ENCODE data around the gene CYRIA. TPM values are rescaled to one million over a fixed set of nuclear protein-coding genes. Genes with fewer than 3 reads are reported as not detected.
A peak's percentile ranks its signal among the peaks of the same experiment; 100 is the strongest.

CYRIA gene
- total and polyA plus RNA-seq, 8 donors = under 0.01 to 12.7 (median 3.3) TPM

- H3K36me3 ChIP-seq = no peaks in the 10 kb centered on the region
- no peak for DNase-seq
- no peak overlapping the region for H3K4me3 ChIP-seq
- no peak overlapping the region for H3K27ac ChIP-seq
- H3K4me1 ChIP-seq = no peaks in the 10 kb centered on the region
- H3K27me3 ChIP-seq = no peaks in the 10 kb centered on the region
- 78 to 89% (median 84%) methylated on average over 1 of the region's 1 CpG for WGBS, 5 donors
- TF ChIP-seq EP300 (IDR thresholded peaks at IDR 0.05) (no peak), POLR2A (IDR thresholded peaks at IDR 0.05) (no peak), POLR2AphosphoS5 (IDR thresholded peaks at IDR 0.05) (no peak), CTCF (IDR thresholded peaks at IDR 0.05) (no peak)
- intact Hi-C loops (cut with DNase I; ENCODE audit: low total_unique reads) = no loop called here
- peaks cover 0 to 11% (median 5%) of the 10 kb centered on the region in 4 donors for H3K9me3 ChIP-seq
Observed at GRCh38 chr2:16677875-16678274, 12.2 kb upstream of the CYRIA start.

GRCh38 chr2:16675781-16676180 lies 10.1 kb upstream of the CYRIA start:
- no peaks in the 10 kb centered on the region for H3K4me1 ChIP-seq
- H3K27me3 ChIP-seq = no peaks in the 10 kb centered on the region
- peaks cover 0 to 11% (median 5%) of the 10 kb centered on the region in 4 donors for H3K9me3 ChIP-seq
- no peak for TF ChIP-seq POLR2A (IDR thresholded peaks at IDR 0.05)
- TF ChIP-seq POLR2AphosphoS5 (IDR thresholded peaks at IDR 0.05) = no peak
- no peak for TF ChIP-seq CTCF (IDR thresholded peaks at IDR 0.05)
- no peak for TF ChIP-seq EP300 (IDR thresholded peaks at IDR 0.05)
- H3K36me3 ChIP-seq = no peaks in the 10 kb centered on the region
- no peak overlapping the region for H3K4me3 ChIP-seq
- DNase-seq = no peak
- no peak overlapping the region for H3K27ac ChIP-seq
- intact Hi-C loops (cut with DNase I; ENCODE audit: low total_unique reads) = no loop called here
- 78 to 88% (median 85%) methylated on average over 3 of the region's 3 CpGs for WGBS, 5 donors

- intact Hi-C loops (cut with DNase I; ENCODE audit: low total_unique reads) = no loop called here
- TF ChIP-seq EP300 (IDR thresholded peaks at IDR 0.05) = no peak
- TF ChIP-seq POLR2A (IDR thresholded peaks at IDR 0.05) = no peak
- WGBS, 5 donors = 92 to 98% (median 97%) methylated on average over 1 of the region's 1 CpG
- Histone ChIP-seq H3K9me3 (peaks cover 0 to 11% (median 5%) of the 10 kb centered on the region in 4 donors), H3K4me1 (no peaks in the 10 kb centered on the region), H3K27me3 (no peaks in the 10 kb centered on the region), H3K36me3 (no peaks in the 10 kb centered on the region), H3K27ac (no peak overlapping the region), H3K4me3 (no peak overlapping the region)
- no peak for DNase-seq
Observed at GRCh38 chr2:16674154-16674553, 8.5 kb upstream of the CYRIA start.

GRCh38 chr2:16671760-16672159 lies 6.1 kb upstream of the CYRIA start:
- WGBS, 5 donors = 84 to 100% (median 90%) methylated on average over 1 of the region's 1 CpG
- H3K9me3 ChIP-seq = no peaks in the 10 kb centered on the region
- H3K27me3 ChIP-seq = no peaks in the 10 kb centered on the region
- no peaks in the 10 kb centered on the region for H3K36me3 ChIP-seq
- no peaks in the 10 kb centered on the region for H3K4me1 ChIP-seq
- TF ChIP-seq EP300 (IDR thresholded peaks at IDR 0.05) = no peak
- no peak for TF ChIP-seq CTCF (IDR thresholded peaks at IDR 0.05)
- TF ChIP-seq POLR2A (IDR thresholded peaks at IDR 0.05) = no peak
- TF ChIP-seq POLR2AphosphoS5 (IDR thresholded peaks at IDR 0.05) = no peak
- no peak overlapping the region for H3K27ac ChIP-seq
- peak in 1 of 2 donors; percentile 36 for DNase-seq
- intact Hi-C loops (cut with DNase I; ENCODE audit: low total_unique reads) = no loop called here
- no peak overlapping the region for H3K4me3 ChIP-seq

- TF ChIP-seq EP300 (IDR thresholded peaks at IDR 0.05) (no peak), CTCF (IDR thresholded peaks at IDR 0.05) (no peak), POLR2A (IDR thresholded peaks at IDR 0.05) (no peak), POLR2AphosphoS5 (IDR thresholded peaks at IDR 0.05) (no peak)
- Histone ChIP-seq H3K27ac (no peak overlapping the region), H3K36me3 (no peaks in the 10 kb centered on the region), H3K27me3 (no peaks in the 10 kb centered on the region), H3K4me3 (no peak overlapping the region), H3K9me3 (no peaks in the 10 kb centered on the region), H3K4me1 (peaks cover 10 to 19% (median 17%) of the 10 kb centered on the region in 4 donors)
- 35 to 54% (median 41%) methylated on average over 3 of the region's 3 CpGs for WGBS, 5 donors
- intact Hi-C loops (cut with DNase I; ENCODE audit: low total_unique reads) = loop anchor here (5.0 kb wide), 1 partner anchor 52 kb away; no protein-coding TSS in a partner anchor
- DNase-seq = no peak
Observed at GRCh38 chr2:16669388-16669787, 3.8 kb upstream of the CYRIA start.

Measured in stomach (tissue), 9 donors.